Prostate gland (tissue), 2 donors: ENCODE data around the gene RAD51B.

Experiments
- POLR2A ChIP-seq: fragments of 450-650 bp; IDR thresholded peaks from one replicate; pipeline ENCODE4 v1.6.1; 2016; ENCODE audit warnings: antibody characterized with exemption, mild to moderate bottlenecking
- POLR2AphosphoS5 ChIP-seq: sonication (generic); formaldehyde crosslinking; IDR thresholded peaks from one replicate; pipeline ENCODE4 v1.6.1; 2017; ENCODE audit warnings: antibody characterized with exemption
- TF ChIP-seq, protein P1 (sequence below), 4 experiments: fragments of 200-600 bp in 2 of 4; fragments of 450-650 bp in 2 of 4; sonication (generic) in 2 of 4; IDR thresholded peaks; 1 replicate in 3 of 4; 2 replicates in 1 of 4; pipeline ENCODE4 v1.5.1; 2016 to 2019; ENCODE audit warnings: antibody characterized with exemption in 4 of 4, mild to moderate bottlenecking in 2 of 4, moderate library complexity in 2 of 4

DNA sequence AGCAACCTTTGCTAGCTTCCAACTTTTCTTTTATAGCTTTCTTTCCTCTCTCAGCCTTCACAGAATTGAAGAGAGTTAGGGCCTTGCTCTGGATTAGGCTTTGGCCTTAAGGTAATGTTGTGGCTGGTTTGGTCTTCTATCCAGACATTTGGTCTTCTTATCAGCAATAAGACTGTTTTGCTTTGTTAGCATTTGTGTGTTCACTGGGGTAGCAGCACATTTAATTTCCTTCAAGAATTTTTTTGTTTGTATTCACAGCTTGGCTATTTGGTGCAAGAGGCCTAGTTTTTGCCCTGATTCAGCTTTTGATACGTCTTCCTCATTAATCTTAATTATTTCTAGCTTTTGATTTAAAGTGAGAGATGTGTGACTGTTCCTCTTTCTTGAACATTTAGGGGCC, 130.8 kb downstream of the RAD51B start:
- TF ChIP-seq, protein P1, sequence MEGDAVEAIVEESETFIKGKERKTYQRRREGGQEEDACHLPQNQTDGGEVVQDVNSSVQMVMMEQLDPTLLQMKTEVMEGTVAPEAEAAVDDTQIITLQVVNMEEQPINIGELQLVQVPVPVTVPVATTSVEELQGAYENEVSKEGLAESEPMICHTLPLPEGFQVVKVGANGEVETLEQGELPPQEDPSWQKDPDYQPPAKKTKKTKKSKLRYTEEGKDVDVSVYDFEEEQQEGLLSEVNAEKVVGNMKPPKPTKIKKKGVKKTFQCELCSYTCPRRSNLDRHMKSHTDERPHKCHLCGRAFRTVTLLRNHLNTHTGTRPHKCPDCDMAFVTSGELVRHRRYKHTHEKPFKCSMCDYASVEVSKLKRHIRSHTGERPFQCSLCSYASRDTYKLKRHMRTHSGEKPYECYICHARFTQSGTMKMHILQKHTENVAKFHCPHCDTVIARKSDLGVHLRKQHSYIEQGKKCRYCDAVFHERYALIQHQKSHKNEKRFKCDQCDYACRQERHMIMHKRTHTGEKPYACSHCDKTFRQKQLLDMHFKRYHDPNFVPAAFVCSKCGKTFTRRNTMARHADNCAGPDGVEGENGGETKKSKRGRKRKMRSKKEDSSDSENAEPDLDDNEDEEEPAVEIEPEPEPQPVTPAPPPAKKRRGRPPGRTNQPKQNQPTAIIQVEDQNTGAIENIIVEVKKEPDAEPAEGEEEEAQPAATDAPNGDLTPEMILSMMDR (IDR thresholded peaks at IDR 0.05) = no peak
- TF ChIP-seq POLR2A (no peak), POLR2AphosphoS5 (no peak)
